SK-N-SH treated with all-trans-retinoic acid at 6 μM for 48 hours (cell line): ENCODE data around the gene DLX5.

ENCODE experiments used
- ATAC-seq: fragments of 200-7000 bp; cut with Tn5 transposase; 3 replicates; pipeline ENCODE4 v1.9.1; 2020; ENCODE audit warnings: mild to moderate bottlenecking, moderate library complexity
- ARNTL ChIP-seq: fragments of 450-650 bp; formaldehyde crosslinking; IDR thresholded peaks from 2 replicates; pipeline ENCODE4 v1.5.0; 2020; ENCODE audit warnings: low read depth, mild to moderate bottlenecking, moderate library complexity, borderline replicate concordance
- CREB5 ChIP-seq: fragments of 250-450 bp; sonication (Bioruptor Pico); IDR thresholded peaks from 2 replicates; pipeline ENCODE4 v1.5.1; 2020; ENCODE audit warnings: low read depth, mild to moderate bottlenecking, moderate library complexity
- CSDC2 ChIP-seq: fragments of 250-450 bp; sonication (Bioruptor Pico); IDR thresholded peaks from 2 replicates; pipeline ENCODE4 v1.5.0; 2020; ENCODE audit warnings: mild to moderate bottlenecking, moderate library complexity
- ESRRG ChIP-seq: fragments of 250-450 bp; sonication (Bioruptor Pico); IDR thresholded peaks from 2 replicates; pipeline ENCODE4 v1.6.1; 2021; ENCODE audit warnings: mild to moderate bottlenecking
- GLIS3 ChIP-seq: fragments of 250-450 bp; sonication (Bioruptor Pico); IDR thresholded peaks from 2 replicates; pipeline ENCODE4 v1.5.0; 2020; ENCODE audit warnings: mild to moderate bottlenecking, moderate library complexity
- ISL1 ChIP-seq: fragments of 250-450 bp; sonication (Bioruptor Pico); IDR thresholded peaks from 2 replicates; pipeline ENCODE4 v2.1.2; 2022; ENCODE audit warnings: mild to moderate bottlenecking, moderate library complexity
- OSR1 ChIP-seq: fragments of 250-450 bp; sonication (Bioruptor Pico); IDR thresholded peaks from 2 replicates; pipeline ENCODE4 v1.8.0; 2022; ENCODE audit warnings: moderate library complexity, mild to moderate bottlenecking, inconsistent platforms
- PATZ1 ChIP-seq: fragments of 250-450 bp; sonication (Bioruptor Pico); IDR thresholded peaks from 2 replicates; pipeline ENCODE4 v1.8.0; 2020; ENCODE audit warnings: mild to moderate bottlenecking, moderate library complexity, borderline replicate concordance
- POU6F1 ChIP-seq: fragments of 250-450 bp; sonication (Bioruptor Pico); IDR thresholded peaks from 2 replicates; pipeline ENCODE4 v1.8.0; 2021; ENCODE audit warnings: low read depth, mild to moderate bottlenecking, moderate library complexity, borderline replicate concordance
- PPARA ChIP-seq: fragments of 250-450 bp; sonication (Bioruptor Pico); IDR thresholded peaks from 2 replicates; pipeline ENCODE4 v1.5.0; 2020; ENCODE audit warnings: mild to moderate bottlenecking, borderline replicate concordance
- RARB ChIP-seq: fragments of 250-450 bp; sonication (Bioruptor Pico); IDR thresholded peaks from 2 replicates; pipeline ENCODE4 v1.8.0; 2021; ENCODE audit warnings: mild to moderate bottlenecking, moderate library complexity
- SNAI2 ChIP-seq: fragments of 250-450 bp; sonication (Bioruptor Pico); IDR thresholded peaks from 2 replicates; pipeline ENCODE4 v1.5.0; 2020; ENCODE audit warnings: mild to moderate bottlenecking, moderate library complexity
- TCF4 ChIP-seq: fragments of 250-450 bp; sonication (Bioruptor Pico); IDR thresholded peaks from 2 replicates; pipeline ENCODE4 v1.8.0; 2021; ENCODE audit warnings: mild to moderate bottlenecking, moderate library complexity, borderline replicate concordance
- TSHZ2 ChIP-seq: fragments of 250-450 bp; sonication (Bioruptor Pico); IDR thresholded peaks from 2 replicates; pipeline ENCODE4 v1.5.0; 2020; ENCODE audit warnings: mild to moderate bottlenecking, moderate library complexity
- ZC3H10 ChIP-seq: fragments of 250-450 bp; sonication (Bioruptor Pico); IDR thresholded peaks from 2 replicates; pipeline ENCODE4 v1.5.1; 2021; ENCODE audit warnings: mild to moderate bottlenecking, moderate library complexity
- ZFP3 ChIP-seq: fragments of 250-450 bp; sonication (Bioruptor Pico); IDR thresholded peaks from 2 replicates; pipeline ENCODE4 v1.5.0; 2020; ENCODE audit warnings: mild to moderate bottlenecking, moderate library complexity
- ZFP30 ChIP-seq: fragments of 450-650 bp; formaldehyde crosslinking; IDR thresholded peaks from 2 replicates; pipeline ENCODE4 v1.5.0; 2022; ENCODE audit warnings: mild to moderate bottlenecking, moderate library complexity
- ZNF565 ChIP-seq: fragments of 450-650 bp; formaldehyde crosslinking; conservative IDR thresholded peaks from 2 replicates; pipeline ENCODE4 v1.5.0; 2020; ENCODE audit warnings: low read depth, mild to moderate bottlenecking, moderate library complexity
- ZNF70 ChIP-seq: fragments of 450-650 bp; formaldehyde crosslinking; IDR thresholded peaks from 2 replicates; pipeline ENCODE4 v1.5.0; 2020; ENCODE audit warnings: mild to moderate bottlenecking, moderate library complexity
- ZNF8 ChIP-seq: fragments of 450-650 bp; formaldehyde crosslinking; IDR thresholded peaks from 2 replicates; pipeline ENCODE4 v1.5.0; 2020; ENCODE audit warnings: mild to moderate bottlenecking, moderate library complexity

Gene DLX5

GRCh38 chr7:96997512-96998032, 27.1 kb downstream of the DLX5 start:
- no peak for TF ChIP-seq PATZ1
- no peak for TF ChIP-seq ESRRG (CRISPR knock-in tag)
- TF ChIP-seq ZFP3 (CRISPR knock-in tag), result no peak
- no peak for TF ChIP-seq OSR1 (CRISPR knock-in tag)
- no peak for ATAC-seq

- no peak for ATAC-seq
- TF ChIP-seq PATZ1 (no peak), ISL1 (no peak), SNAI2 (no peak), OSR1 (CRISPR knock-in tag) (no peak), ZNF8 (CRISPR knock-in tag) (no peak), GLIS3 (CRISPR knock-in tag) (no peak), ESRRG (CRISPR knock-in tag) (no peak)
Observed at GRCh38 chr7:96996958-96997511, 27.6 kb downstream of the DLX5 start.

- TF ChIP-seq ZNF70 (CRISPR knock-in tag) (no peak), SNAI2 (no peak)
- ATAC-seq, result no peak
Observed at GRCh38 chr7:96996111-96996957, 28.3 kb downstream of the DLX5 start.

GRCh38 chr7:96995406-96996110, 29.1 kb downstream of the DLX5 start:
- ATAC-seq, result no peak

GRCh38 chr7:96993980-96994379, 30.7 kb downstream of the DLX5 start:
- ATAC-seq, result no peak
- TF ChIP-seq POU6F1 (CRISPR knock-in tag) (no peak), TSHZ2 (CRISPR knock-in tag) (no peak), GLIS3 (CRISPR knock-in tag) (no peak), CSDC2 (CRISPR knock-in tag) (no peak), TCF4 (CRISPR knock-in tag) (no peak), ESRRG (CRISPR knock-in tag) (no peak), ZNF565 (CRISPR knock-in tag) (no peak), RARB (CRISPR knock-in tag) (no peak), ZC3H10 (no peak), ZFP30 (no peak), PPARA (CRISPR knock-in tag) (no peak), ZFP3 (CRISPR knock-in tag) (no peak), CREB5 (CRISPR knock-in tag) (no peak), SNAI2 (no peak), PATZ1 (no peak), ISL1 (no peak), ARNTL (CRISPR knock-in tag) (no peak), ZNF70 (CRISPR knock-in tag) (no peak)

More at GRCh38 chr7:96995406-96996110, 29.1 kb downstream of the DLX5 start:
- TF ChIP-seq ZNF70 (CRISPR knock-in tag), result peak; percentile 93
- no peak for TF ChIP-seq SNAI2
- TF ChIP-seq, all 23 proteins: peak for 1
